GM12873 (cell line): ENCODE data around the gene PGM5.

Experiments
- CTCF ChIP-seq: IDR thresholded peaks from 2 replicates; pipeline ENCODE4 v1.5.1; 2012; ENCODE audit warnings: low read depth, mild to moderate bottlenecking, moderate library complexity, low read length, control low read depth; ENCODE audit not compliant: insufficient read depth; ENCODE audit errors: missing control alignments

The PGM5 gene

GRCh38 chr9:68496356-68496755 is 139.9 kb downstream of the PGM5 start:
- no peak for TF ChIP-seq CTCF

GRCh38 chr9:68497629-68498028 is 141.2 kb downstream of the PGM5 start:
- TF ChIP-seq CTCF = no peak

GRCh38 chr9:68498816-68499215 is 142.4 kb downstream of the PGM5 start:
- no peak for TF ChIP-seq CTCF

GRCh38 chr9:68500457-68501381 is 144.3 kb downstream of the PGM5 start:
- TF ChIP-seq CTCF = no peak

- no peak for TF ChIP-seq CTCF
Observed at GRCh38 chr9:68502279-68502678, 145.9 kb downstream of the PGM5 start.

- TF ChIP-seq CTCF = no peak
Observed at GRCh38 chr9:68505681-68506409, 149.4 kb downstream of the PGM5 start.

- no peak for TF ChIP-seq CTCF
Observed at GRCh38 chr9:68506551-68506950, 150.1 kb downstream of the PGM5 start.
